ENCODE measurements around the gene NXT1. TPM values are rescaled to one million over a fixed set of nuclear protein-coding genes. Genes with fewer than 3 reads are reported as not detected.
"Not testable (repeated sequence)": the region's sequence is repeated elsewhere in the genome, so short reads cannot be mapped to it uniquely, and the experiment has no call there.

NXT1 gene
- total RNA-seq, 1 donor from 2014 or later = 30.8 TPM

DNA sequence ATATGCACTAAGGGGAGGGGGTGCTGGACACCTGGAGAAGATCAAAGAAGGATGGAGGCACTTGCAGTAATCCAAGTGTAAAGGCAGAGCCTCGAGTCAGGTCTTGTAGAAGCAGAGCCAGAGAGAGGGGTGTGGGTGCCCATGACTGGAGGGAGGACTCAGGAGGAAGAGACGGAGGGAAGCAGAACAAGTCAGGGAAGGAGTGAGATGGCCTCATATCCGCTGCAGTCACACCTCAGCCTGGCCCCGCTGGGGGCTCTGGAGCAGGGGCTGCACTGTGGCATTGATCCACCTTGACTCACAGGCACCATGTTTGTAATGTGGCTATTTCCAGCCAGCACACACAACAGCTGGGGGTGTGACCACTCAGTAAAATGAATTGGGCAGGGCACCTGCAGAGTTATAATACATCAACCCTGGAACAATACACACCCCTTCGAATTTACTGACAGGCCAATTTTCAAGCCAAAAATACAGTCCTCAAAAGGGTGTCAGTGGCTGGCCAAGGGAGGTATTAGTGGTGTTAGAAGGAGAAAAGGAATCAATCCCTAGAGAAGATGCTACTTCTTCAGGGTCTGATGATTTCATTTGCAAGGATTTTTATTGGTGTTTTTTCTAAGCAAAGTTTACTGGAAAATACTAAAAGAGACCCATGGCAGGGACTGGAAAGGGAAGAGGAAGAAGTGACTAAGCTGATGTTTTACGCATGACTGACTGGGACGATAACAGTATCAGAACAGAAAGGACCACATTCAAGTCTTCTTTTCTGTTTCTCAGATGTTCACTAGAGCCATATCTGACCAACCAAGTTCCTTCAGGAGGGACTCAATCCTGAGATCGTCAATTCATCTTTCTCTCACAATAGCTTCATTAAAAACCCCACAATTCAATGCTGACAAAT lies 18.9 kb upstream of the NXT1 start:
- no peak for DNase-seq (ENCODE audit: low spot score)

DNA sequence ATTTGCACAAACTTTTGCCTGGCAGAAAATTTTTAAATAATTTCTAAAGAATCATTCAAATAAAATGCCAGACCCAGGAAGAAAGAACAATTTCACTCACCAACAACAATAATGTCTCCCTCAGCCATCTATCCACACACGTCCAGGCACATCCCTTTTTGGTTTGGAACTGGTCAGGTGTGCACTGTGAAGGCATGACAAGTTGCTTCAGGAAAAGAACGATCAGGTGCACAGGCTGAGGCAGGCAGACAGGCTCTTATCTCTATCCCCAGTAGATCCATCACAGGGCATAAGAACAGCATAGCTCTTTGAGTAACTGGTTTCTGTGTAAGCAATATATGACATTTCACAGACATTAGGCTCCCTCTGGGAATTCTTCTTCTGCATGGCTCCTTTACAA lies 18.1 kb upstream of the NXT1 start:
- DNase-seq (ENCODE audit: low spot score) = peak; percentile 53

DNA sequence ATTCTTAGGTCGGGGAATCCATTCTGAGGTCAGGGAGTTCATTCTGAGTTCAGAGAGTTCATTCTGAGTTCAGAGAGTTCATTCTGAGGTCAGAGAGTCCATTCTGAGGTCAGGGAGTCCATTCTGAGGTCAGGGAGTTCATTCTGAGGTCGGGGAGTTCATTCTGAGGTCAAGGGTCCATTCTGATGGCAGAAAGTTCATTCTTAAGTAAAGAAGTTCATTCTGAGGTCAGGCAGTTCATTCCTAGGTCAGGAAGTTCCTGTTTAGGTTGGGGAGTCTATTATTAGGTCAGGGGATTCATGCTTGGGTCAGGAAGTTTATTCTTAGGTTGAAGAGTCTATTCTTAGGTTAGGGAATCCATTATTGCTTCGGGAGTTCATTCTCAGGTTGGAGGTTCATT lies 16.5 kb upstream of the NXT1 start:
- no peak for DNase-seq (ENCODE audit: low spot score)

DNA sequence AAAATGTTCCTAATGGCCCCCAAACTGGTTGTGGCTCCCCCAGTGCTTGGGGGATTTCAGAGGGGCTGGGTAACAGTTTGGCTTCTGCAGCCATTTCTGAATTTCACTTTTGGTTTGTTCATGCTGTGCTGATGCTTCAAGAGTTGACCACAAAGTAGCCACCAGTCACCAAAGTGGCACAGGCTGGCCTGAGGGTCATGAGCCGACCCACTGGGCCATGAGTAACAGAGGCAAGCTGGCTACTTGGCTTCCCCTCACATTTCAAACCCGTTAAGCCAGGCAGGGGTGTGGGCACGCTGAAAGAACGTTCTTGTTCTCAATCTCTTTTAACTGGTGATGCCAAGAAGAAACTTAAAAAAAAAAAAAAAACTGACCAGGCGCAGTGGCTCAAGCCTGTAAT lies 15.1 kb upstream of the NXT1 start:
- no peak for DNase-seq (ENCODE audit: low spot score)

DNA sequence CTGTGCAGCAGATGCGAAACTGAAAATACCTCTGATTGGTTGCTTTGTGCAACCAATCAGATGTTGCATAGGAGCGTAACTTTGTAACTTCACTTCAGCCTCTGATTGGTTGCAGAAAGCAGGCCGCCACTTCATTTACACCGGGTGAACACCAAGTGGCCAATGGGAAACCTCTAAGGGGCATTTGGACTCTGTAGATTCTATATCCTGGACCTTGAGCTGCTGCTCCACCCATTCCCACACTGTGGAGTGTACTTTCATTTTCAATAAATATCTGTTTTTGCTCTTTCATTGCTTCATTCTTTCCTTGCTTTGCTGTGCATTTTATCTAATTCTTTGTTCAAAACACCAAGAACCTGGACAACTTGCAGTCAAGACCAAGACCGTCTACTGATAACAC lies 14.1 kb upstream of the NXT1 start:
- no peak for DNase-seq (ENCODE audit: low spot score)

DNA sequence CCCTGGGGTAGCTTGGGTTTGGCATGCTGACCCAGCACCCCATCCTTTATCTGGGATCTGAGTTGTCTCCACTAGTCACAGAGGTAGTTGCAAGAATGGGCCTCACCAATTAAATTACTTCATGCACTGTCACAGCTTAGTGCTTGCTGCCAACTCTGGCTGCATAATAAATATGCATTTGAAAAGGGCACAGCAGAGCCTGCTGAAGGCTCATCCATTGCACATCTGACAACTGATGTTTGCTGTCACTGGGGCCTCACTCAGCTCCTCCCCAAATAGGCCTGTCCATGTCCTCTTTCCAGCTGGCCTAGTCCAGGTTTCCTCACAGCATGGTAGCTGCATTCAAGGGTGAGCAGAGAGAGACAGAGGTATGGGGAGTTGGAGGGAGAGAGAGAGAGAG lies 13.3 kb upstream of the NXT1 start:
- DNase-seq (ENCODE audit: low spot score) = no peak

DNA sequence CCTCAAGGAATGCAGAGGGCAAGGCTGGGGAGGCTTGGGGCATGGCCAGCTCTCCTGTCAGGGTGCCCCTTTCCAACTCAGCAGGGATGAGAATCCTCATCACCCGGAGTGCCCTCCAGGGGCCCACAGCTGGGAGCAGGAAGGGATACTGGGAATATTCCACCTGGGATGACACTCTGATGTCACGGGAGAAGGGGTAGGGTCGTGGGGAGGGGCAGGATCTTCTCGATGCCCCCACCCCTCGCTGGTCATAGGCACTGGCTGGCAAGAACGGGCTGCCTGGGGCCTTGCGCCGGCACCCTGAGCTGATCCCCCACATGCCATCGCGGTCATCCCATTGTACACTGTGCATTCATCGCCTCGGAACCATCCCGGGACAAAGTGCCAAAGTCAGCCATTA lies 10.6 kb upstream of the NXT1 start:
- no peak for DNase-seq (ENCODE audit: low spot score)

DNA sequence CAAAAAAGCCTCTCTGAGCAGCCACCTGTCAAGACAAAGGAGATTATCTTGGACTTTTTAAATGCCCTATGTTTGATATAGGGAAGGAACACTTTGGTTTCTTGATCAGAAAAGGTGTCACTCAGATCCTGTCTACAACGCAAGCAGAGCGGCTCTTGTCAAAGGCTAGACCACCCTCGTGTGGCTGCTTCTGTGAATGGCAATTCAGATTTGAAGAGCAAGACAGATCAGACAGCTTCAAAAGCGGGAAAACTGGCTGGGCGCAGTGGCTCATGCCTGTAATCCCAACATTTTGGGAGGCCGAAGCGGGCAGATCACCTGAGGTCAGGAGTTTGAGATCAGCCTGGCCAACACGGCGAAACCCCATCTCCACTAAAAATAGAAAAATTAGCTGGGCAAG lies 10.1 kb upstream of the NXT1 start:
- DNase-seq (ENCODE audit: low spot score) = peak; percentile 81

DNA sequence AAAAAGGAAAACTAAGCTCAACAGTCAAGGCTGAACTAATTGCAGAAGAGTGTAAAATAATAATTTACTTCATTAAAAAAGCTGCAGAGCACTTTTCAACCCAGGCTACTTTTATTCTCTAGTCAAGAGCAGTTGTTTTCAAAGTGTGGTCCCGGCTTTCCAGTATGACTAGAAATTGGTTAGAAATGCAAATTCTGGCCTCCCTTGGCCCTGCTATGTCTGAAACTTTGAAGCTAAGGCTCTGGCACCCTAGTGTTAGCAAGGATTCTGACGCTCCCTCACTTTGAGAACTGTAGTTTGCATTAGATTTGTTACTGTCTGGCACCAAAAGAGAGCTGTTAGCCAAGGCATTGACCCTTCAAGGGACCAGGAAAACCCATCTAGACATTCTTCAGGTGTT lies 9.5 kb upstream of the NXT1 start:
- no peak for DNase-seq (ENCODE audit: low spot score)

DNA sequence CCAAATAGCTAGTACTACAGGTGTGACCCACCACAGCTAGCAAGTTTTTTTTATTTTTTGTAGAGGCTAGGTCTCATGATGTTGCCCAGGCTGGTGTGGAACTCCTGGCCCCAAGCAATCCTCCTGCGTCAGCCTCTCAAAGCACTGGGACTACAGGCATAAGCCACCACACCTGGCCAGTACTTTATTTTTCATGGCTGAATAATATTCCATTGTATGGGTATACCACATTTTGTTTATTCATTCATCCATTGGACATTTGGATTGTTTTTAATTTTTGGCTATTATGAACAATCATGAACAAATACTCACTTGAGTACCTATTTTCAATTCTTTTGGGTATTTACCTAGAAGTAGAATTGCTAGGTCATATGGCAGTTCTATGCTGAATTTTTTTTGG lies 7.0 kb upstream of the NXT1 start:
- no peak for DNase-seq (ENCODE audit: low spot score)

DNA sequence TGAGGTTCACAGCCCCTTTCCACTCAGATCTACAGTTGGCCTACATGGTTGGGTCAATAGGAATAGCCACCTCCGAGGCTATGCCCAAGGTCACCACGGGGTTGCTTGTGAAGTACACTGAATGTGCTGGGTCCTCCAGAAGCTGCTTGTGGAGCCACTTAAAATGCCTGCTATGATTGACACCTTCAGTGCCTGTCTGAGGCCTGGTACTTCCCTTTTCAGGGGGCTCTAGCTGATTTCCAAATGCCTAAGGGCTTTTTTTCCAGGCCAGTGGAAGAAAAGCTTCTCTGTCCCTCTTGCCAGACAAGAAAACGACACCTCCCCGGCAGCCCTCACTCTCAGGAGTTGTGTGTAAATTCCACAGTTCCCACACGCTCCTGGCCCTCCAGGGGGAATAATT lies 6.3 kb upstream of the NXT1 start:
- DNase-seq (ENCODE audit: low spot score) = no peak

DNA sequence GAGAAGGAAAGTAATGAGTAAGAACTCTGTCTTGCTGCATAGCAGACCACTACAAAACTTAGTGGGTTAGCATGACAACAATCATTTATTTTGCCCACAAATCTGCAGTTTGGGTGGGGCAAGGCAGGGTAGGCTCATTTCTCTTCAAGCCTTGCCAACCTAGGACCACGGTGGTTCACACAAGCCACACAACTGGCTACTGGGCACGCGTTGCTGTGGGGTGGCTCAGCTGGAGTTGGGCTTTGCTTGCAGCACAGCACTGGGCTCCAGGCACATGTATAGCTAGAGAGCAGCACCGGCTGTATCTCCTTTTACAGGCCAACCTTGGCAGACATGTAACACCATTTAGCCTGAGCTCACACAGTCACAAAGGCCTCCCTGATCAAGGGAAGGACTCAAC lies 4.6 kb upstream of the NXT1 start:
- DNase-seq (ENCODE audit: low spot score) = no peak

DNA sequence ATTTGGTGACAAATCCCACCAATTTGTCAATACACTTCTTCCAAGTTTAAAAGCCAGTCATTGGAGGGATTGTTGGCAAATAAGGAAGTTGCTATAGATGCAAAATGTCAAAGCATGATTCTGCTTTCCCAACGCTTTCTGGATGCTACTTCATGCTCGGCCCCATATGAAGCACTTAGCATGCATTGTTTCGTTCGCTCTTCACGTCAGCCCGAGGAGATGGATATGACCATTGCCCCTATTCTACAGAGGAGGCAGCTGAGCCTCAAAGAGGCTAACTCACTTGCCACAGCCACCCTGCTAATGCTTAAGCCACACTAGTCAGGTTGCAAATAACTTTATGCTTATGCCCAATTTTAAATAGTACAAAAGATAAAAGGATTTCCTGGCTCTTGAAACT lies 2.8 kb upstream of the NXT1 start:
- DNase-seq (ENCODE audit: low spot score) = no peak

DNA sequence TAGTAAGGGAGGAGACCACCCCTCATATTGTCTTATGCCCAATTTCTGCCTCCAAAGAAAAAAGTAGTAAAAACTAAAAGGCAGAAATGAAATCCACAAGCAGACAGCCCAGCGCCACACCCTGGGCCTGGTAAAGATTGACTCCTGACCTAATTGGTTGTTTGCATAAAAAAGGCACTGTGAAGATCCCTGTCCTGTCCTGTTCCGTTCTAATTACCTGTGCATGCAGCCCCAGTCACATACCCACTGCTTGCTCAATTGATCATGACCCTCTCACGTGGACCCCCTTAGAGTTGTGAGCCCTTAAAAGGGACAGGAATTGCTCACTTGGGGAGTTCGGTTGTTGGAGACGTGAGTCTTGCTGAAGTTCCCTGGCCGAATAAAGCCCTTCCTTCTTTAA lies 2.1 kb upstream of the NXT1 start:
- not testable (repeated sequence) for DNase-seq (ENCODE audit: low spot score)

DNA sequence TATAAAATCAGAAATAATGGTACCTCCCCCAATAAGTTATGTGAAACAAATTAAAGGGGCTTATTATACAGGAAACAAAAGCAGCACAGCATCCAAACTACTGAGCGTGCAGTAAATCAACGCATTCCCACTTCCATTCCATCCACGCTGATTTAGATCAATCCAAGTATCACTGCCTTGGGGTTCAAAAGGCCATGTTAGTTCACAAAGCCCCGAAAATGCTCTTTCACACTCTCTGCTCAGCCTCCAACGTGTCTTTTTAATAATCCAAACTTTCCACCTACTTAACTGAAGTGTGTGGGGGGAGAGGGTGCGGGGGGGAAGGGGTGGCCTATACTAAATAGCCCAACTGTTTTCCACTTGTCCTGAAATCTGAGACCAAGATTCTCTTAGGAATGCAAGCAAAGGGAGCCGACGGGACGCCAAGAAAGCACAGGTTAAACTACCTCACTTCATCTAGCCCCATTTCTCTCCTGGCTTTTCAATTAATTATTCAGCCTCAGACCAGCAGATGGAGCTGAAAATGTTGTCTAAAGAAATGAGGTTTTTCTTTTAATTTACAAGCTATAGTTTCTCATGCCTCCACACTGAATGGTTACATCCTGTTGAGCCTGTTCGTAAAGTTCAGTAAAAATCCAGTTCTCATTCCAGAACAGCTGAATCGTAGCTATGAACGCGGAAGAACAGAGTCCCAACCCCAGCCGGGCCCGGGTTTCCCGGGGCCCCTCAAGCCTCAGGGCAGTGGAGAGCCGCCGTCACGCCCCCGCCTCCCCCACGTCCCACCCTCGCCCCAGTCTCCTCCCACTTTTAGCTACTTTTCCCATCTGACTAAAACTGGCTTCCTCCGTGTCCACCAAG lies 1.0 kb upstream of the NXT1 start:
- DNase-seq (ENCODE audit: low spot score) = peak; percentile 91

DNA sequence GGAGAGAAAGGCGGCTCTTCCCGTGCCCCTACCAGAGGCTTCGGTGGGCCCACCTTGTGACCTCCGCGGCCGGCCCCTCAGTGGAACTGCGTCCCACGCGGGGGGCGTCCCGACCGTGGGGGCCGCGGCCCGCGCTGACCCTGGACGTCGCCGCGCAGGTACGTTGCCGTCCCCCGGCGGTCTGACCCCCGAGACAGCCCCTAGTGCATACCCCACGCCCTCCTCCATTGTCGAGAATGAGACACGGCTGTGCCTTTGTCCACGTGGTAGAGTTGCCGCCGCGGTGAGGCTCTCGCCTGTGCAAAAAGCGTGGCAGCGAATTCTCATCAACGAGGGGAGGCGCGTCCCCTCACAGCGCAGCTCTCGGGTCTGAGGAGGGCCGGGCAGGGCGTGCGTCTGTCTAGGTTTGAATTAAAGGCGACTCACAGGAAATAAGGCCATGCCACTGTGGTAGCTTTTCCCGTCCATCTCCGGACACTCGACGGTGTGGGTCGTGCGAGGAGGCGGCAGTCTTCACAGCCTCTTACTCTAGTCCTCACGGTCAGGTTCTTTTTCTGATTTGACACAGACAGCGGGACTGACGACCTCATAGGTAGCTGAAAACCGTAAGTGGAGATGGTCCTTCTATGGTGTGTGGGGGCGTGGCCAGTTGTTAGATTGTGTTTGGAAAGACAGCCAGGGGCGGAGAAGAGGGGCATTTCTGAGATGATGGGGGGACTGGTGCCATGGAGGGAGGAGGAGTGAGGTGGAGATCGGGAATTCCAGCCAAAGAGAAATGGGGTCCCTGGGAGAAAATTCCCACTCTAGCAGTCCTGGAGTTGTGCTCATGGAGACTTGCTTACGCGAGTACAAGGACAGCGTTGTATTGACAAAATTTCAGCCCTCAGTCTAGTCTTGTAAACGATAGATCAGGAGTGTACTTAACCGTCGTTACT lies 580 bp downstream of the NXT1 start:
- peak; percentile 65 for DNase-seq (ENCODE audit: low spot score)

DNA sequence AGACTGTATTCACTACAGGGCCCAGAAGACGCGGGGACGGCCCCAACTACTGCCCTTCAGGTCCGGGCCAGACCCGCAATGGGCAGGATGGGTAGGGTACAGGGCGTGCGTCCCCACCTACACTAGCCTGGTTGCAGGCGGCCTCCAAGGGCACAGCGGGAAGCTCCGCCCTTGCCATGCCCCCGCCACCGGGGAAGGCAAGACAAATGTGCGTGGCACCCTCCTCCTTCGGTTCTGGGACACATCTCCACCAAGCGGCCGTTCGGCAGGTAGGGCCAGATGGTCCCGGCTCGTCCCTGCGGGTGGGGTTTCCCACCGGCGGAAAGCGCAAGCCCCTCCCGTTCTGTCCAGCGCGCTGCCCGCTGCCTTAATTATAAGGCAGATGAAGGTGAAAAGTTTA lies 5.6 kb downstream of the NXT1 start:
- DNase-seq (ENCODE audit: low spot score) = no peak

DNA sequence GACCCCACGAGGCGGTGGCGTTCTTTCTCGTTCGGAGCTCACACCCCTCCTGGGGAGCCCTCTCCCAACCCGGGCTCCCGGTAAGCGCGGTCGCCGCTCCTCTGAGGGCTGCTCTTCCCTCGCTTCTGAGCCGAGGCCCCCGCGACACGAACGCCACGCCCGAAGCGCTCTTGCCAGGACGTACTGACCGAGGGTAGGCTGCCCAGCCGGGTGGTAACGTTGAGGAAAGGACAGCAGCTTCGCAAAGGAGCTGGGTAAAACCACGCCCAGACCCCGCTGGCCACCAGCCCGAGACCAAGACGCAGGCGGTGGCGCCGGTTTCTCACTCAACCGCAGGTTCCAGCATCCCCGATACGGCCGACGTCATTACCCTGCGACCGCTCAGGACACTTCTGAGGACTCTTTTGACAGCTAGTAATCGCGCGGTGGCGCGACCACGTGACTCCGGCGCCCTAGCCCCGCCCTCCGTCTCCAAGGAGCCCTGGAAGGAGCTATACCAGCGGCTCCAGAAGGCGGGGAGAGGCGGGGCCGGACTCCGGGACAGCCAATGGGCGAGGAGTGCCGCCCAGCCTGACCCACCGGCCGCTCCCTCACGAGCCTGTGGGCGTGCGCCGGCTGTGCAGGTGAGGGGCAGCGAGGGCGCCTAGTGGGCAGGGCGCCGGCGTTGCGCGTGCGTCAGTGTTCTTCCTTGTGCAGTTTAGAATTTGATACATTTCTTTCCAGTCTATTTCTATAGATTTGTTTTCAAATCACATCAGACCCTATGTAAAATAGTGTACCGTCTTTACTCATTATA lies 7.4 kb downstream of the NXT1 start:
- DNase-seq (ENCODE audit: low spot score) = peak; percentile 100

DNA sequence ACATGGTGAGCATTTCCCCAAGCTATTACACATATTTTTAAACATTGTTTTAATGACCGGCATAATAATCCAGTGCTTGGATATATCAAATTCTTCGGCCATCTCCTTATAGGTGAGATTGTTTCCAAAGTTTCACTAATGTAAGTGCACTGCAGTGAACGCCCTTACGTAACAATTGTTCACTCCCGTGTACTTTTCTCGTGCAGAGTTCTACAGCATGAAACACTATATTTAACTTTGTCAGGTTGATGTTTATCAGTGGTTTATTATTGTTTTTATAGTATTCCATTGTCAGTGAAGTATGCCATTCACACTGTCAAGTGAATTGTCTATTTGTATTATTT lies 7.9 kb downstream of the NXT1 start:
- no peak for DNase-seq (ENCODE audit: low spot score)

DNA sequence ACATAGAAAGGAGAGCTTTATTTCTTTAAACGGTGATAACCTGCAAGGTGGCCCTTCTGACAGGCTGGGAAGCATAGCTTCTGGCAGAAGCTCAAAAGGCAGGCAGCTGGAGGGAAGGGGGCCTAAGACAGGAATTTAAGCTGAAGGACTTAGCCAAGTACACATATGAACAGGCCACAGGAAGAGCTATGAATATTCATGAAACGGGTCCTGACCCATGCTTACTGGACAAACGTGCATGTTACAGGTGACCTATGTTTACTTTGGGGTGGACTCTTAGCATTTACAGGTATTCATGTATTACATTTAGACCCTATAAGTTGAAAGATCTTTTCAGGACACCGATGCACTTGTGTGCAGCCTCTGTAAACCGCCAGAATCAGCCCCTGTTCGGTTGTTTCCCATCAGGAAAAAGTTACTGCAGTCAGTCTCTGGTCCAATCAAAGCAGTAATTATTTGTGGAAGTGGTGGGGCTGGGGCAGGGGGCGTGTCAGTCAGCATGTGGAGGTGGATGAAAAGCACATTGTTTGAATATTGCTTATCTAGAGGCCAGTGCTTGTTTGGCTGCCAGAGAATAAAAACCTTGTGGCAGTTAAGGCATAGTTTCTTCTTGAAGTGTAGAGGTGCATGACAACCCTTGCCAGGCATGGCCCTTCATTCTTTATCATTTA lies 8.5 kb downstream of the NXT1 start:
- no peak for DNase-seq (ENCODE audit: low spot score)

DNA sequence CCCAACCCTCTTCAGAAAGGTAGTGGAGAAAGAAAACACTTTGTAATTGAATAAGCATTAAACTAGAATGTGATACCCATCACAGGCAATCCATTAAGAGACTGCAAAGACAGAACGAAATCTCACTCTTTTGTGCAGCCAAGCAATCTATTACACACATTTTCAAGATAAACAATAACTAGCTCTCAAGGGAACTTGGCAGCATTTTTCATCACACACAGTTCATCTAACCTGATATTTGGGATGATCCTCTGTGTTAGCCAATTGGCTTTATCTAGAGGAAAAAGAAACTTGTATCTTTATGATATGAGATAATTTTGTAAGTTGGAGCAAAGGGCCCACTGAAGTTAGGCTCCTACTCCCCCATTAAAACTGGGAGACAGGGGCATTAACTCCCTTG lies 9.9 kb downstream of the NXT1 start:
- no peak for DNase-seq (ENCODE audit: low spot score)

All from ureter (tissue), 1 donor.